Prostate gland (tissue), 2 donors: Measurements from ENCODE around the gene XRCC4. TPM values are rescaled to one million over a fixed set of nuclear protein-coding genes. Genes with fewer than 3 reads are reported as not detected.

ENCODE experiments used
- DNase-seq: peaks from one replicate; pipeline ENCODE4 v3.0.0-alpha.2; 2019; ENCODE audit warnings: low spot score
- H3K27ac ChIP-seq, 2 donors: fragments of 200-600 bp; sonication (generic); 2 replicates each; pipeline ENCODE4 v1.5.1; 2017 to 2019
- H3K27me3 ChIP-seq: fragments of 200-600 bp; sonication (generic); replicated peaks from 2 replicates; pipeline ENCODE4 v1.5.1; 2019; ENCODE audit not compliant: insufficient read depth
- H3K36me3 ChIP-seq, 2 donors: fragments of 200-600 bp; sonication (generic); 1 replicate in 1 of 2; 2 replicates in 1 of 2; pipeline versions ENCODE4 v1.5.1 to v1.8.1; 2017 to 2019
- H3K4me1 ChIP-seq: fragments of 200-600 bp; sonication (generic); replicated peaks from 2 replicates; pipeline ENCODE4 v1.5.1; 2019
- H3K4me3 ChIP-seq, 2 donors: fragments of 200-600 bp; sonication (generic); 2 replicates each; pipeline ENCODE4 v1.5.1; 2017 to 2019
- H3K9me3 ChIP-seq: fragments of 200-600 bp; sonication (generic); 2 replicates; pipeline ENCODE4 v1.5.1; 2017
- CTCF ChIP-seq, 4 experiments: fragments of 200-600 bp in 2 of 4; fragments of 450-650 bp in 2 of 4; sonication (generic) in 2 of 4; IDR thresholded peaks; 1 replicate in 3 of 4; 2 replicates in 1 of 4; pipeline ENCODE4 v1.5.1; 2016 to 2019; ENCODE audit warnings: antibody characterized with exemption in 4 of 4, mild to moderate bottlenecking in 2 of 4, moderate library complexity in 2 of 4
- POLR2A ChIP-seq: fragments of 450-650 bp; IDR thresholded peaks from one replicate; pipeline ENCODE4 v1.6.1; 2016; ENCODE audit warnings: antibody characterized with exemption, mild to moderate bottlenecking
- POLR2AphosphoS5 ChIP-seq: sonication (generic); formaldehyde crosslinking; IDR thresholded peaks from one replicate; pipeline ENCODE4 v1.6.1; 2017; ENCODE audit warnings: antibody characterized with exemption
- WGBS: methylation state at CpG from one replicate; pipeline ENCODE4 v1.1.5; 2018; 5-methylcytosine and 5-hydroxymethylcytosine counted together
- intact Hi-C: fragments of 100-400 bp; cut with DNase I; formaldehyde crosslinking; loops from one replicate; pipeline ENCODE4 v1.14.2; 2022
- total RNA-seq, 2 donors: library from RNA; depleted of rRNA; stranded (reverse); fragments of >200 nt; gene quantifications; one replicate each; pipeline ENCODE4 v1.1.0, GENCODE V29; 2016

XRCC4 gene
- total RNA-seq, 2 donors from 2014 or later: 7.3 to 11.4 TPM

GRCh38 chr5:83265318-83265717, 188.0 kb downstream of the XRCC4 start:
- Histone ChIP-seq H3K9me3 (no peaks in the 10 kb centered on the region), H3K27ac (no peak overlapping the region), H3K4me1 (no peaks in the 10 kb centered on the region), H3K4me3 (no peak overlapping the region), H3K27me3 (no peaks in the 10 kb centered on the region), H3K36me3 (no peaks in the 10 kb centered on the region)
- peak; percentile 82 for TF ChIP-seq POLR2AphosphoS5
- no peak for TF ChIP-seq CTCF (IDR thresholded peaks at IDR 0.05)
- intact Hi-C loops: no loop called here
- WGBS: 13% methylated on average over 2 of the region's 2 CpGs
- peak; percentile 58 for DNase-seq

- Histone ChIP-seq H3K4me1 (no peaks in the 10 kb centered on the region), H3K9me3 (no peaks in the 10 kb centered on the region), H3K27me3 (no peaks in the 10 kb centered on the region), H3K27ac (no peak overlapping the region), H3K4me3 (no peak overlapping the region), H3K36me3 (no peaks in the 10 kb centered on the region)
- WGBS: 95% methylated on average over 1 of the region's 1 CpG
- DNase-seq: no peak
- intact Hi-C loops: no loop called here
- TF ChIP-seq POLR2A (no peak), POLR2AphosphoS5 (no peak), CTCF (IDR thresholded peaks at IDR 0.05) (no peak)
These were observed 193.0 kb downstream of the XRCC4 start for GRCh38 chr5:83270311-83270710.

GRCh38 chr5:83277154-83277553, 199.8 kb downstream of the XRCC4 start:
- H3K27me3 ChIP-seq: no peaks in the 10 kb centered on the region
- intact Hi-C loops: no loop called here
- no peaks in the 10 kb centered on the region for H3K4me1 ChIP-seq
- no peaks in the 10 kb centered on the region for H3K36me3 ChIP-seq
- 82% methylated on average over 4 of the region's 4 CpGs for WGBS
- no peak overlapping the region for H3K4me3 ChIP-seq
- H3K9me3 ChIP-seq: no peaks in the 10 kb centered on the region
- no peak for DNase-seq
- H3K27ac ChIP-seq: no peak overlapping the region
- no peak for TF ChIP-seq CTCF (IDR thresholded peaks at IDR 0.05)
- no peak for TF ChIP-seq POLR2A
- TF ChIP-seq POLR2AphosphoS5: no peak

- H3K27ac ChIP-seq: no peak overlapping the region
- H3K27me3 ChIP-seq: no peaks in the 10 kb centered on the region
- H3K4me3 ChIP-seq: no peak overlapping the region
- H3K9me3 ChIP-seq: no peaks in the 10 kb centered on the region
- intact Hi-C loops: no loop called here
- no peaks in the 10 kb centered on the region for H3K36me3 ChIP-seq
- no peak for DNase-seq
- TF ChIP-seq CTCF (IDR thresholded peaks at IDR 0.05) (no peak), POLR2AphosphoS5 (no peak), POLR2A (no peak)
- no peaks in the 10 kb centered on the region for H3K4me1 ChIP-seq
- 63% methylated on average over 2 of the region's 2 CpGs for WGBS
These were observed 200.6 kb downstream of the XRCC4 start for GRCh38 chr5:83277953-83278352.

GRCh38 chr5:83281176-83281575, 203.8 kb downstream of the XRCC4 start:
- Histone ChIP-seq H3K27me3 (no peaks in the 10 kb centered on the region), H3K4me1 (no peaks in the 10 kb centered on the region), H3K36me3 (no peaks in the 10 kb centered on the region), H3K4me3 (no peak overlapping the region), H3K27ac (no peak overlapping the region), H3K9me3 (no peaks in the 10 kb centered on the region)
- DNase-seq: no peak
- 28% methylated on average over 2 of the region's 2 CpGs for WGBS
- intact Hi-C loops: no loop called here
- no peak for TF ChIP-seq CTCF (IDR thresholded peaks at IDR 0.05)
- no peak for TF ChIP-seq POLR2AphosphoS5
- TF ChIP-seq POLR2A: no peak
